ENCODE measurements around the gene TRMT112.

DNA sequence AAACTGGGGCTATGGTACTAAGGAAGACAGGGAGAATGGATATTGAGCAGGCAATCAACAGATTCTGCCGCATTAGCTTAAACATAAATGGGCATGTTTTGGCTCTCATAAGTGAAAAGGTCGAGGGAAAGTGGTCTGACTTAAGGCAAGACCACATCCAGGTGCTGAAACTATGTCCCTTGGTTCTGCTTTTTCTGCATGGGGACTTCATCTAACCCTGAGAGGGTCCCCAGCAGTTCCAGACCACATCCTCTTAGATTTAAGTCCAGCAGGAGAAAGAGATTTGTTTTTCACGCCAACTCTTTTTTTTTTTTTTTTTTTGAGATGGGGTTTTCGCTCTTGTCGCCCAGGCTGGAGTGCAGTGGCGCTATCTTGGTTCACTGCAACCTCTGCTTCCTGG lies 47.1 kb upstream of the TRMT112 start:
- TF ChIP-seq CTCF (IDR thresholded peaks at IDR 0.05) (no peak), POLR2AphosphoS5 (IDR thresholded peaks at IDR 0.05) (no peak), POLR2A (IDR thresholded peaks at IDR 0.05; ENCODE audit: low read depth) (no peak)

Data from esophagus muscularis mucosa (tissue), 3 donors.